Measurements from ENCODE around the gene RHCG. TPM values are rescaled to one million over a fixed set of nuclear protein-coding genes. Genes with fewer than 3 reads are reported as not detected.

Gene RHCG
- total RNA-seq, 1 experiment from 2014 or later, result 3.0 TPM

DNA sequence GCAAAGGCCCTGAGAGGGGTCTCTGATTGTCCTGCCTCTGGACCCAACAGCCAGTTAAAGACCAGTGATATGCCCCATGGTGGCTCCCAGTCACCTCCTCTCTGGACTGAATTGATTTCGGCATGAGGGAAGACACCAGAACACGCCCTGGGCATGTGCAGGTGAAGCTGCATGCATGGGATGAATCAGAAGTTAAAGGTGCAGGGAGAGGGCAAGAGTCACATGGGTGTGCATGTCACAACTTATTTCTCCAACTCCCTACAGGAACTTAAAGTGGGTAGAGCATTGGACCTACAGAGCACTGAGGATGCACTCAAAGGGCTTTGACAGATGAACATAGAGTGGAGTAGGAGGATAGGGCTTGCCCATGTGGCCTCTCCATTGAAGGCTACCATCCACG, 16.9 kb upstream of the RHCG start:
- ChIA-PET CTCF (interaction anchor here (0.5 kb wide), 1 partner anchor 16 kb away, joined by 10 read pairs; no protein-coding TSS in a partner anchor), POLR2A (no interaction called here)
- H3K4me1 ChIP-seq (ENCODE audit: control insufficient read depth, insufficient read depth, low read length), result no peaks in the 10 kb centered on the region
- H3K4me3 ChIP-seq (ENCODE audit: low read depth in 2 of 2, low read length in 2 of 2), result no peak overlapping the region
- in situ Hi-C loops (cut with HindIII; ENCODE audit: low pct_unique_long_range_greater_than_20kb, low sequenced_read_pairs), result no loop called here
- TF ChIP-seq, protein P1, sequence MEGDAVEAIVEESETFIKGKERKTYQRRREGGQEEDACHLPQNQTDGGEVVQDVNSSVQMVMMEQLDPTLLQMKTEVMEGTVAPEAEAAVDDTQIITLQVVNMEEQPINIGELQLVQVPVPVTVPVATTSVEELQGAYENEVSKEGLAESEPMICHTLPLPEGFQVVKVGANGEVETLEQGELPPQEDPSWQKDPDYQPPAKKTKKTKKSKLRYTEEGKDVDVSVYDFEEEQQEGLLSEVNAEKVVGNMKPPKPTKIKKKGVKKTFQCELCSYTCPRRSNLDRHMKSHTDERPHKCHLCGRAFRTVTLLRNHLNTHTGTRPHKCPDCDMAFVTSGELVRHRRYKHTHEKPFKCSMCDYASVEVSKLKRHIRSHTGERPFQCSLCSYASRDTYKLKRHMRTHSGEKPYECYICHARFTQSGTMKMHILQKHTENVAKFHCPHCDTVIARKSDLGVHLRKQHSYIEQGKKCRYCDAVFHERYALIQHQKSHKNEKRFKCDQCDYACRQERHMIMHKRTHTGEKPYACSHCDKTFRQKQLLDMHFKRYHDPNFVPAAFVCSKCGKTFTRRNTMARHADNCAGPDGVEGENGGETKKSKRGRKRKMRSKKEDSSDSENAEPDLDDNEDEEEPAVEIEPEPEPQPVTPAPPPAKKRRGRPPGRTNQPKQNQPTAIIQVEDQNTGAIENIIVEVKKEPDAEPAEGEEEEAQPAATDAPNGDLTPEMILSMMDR (IDR thresholded peaks at IDR 0.05), result no peak
- TF ChIP-seq SIN3A (IDR thresholded peaks at IDR 0.05; ENCODE audit: borderline replicate concordance, insufficient read depth, low read depth, low read length), result no peak
- TF ChIP-seq, protein P2, sequence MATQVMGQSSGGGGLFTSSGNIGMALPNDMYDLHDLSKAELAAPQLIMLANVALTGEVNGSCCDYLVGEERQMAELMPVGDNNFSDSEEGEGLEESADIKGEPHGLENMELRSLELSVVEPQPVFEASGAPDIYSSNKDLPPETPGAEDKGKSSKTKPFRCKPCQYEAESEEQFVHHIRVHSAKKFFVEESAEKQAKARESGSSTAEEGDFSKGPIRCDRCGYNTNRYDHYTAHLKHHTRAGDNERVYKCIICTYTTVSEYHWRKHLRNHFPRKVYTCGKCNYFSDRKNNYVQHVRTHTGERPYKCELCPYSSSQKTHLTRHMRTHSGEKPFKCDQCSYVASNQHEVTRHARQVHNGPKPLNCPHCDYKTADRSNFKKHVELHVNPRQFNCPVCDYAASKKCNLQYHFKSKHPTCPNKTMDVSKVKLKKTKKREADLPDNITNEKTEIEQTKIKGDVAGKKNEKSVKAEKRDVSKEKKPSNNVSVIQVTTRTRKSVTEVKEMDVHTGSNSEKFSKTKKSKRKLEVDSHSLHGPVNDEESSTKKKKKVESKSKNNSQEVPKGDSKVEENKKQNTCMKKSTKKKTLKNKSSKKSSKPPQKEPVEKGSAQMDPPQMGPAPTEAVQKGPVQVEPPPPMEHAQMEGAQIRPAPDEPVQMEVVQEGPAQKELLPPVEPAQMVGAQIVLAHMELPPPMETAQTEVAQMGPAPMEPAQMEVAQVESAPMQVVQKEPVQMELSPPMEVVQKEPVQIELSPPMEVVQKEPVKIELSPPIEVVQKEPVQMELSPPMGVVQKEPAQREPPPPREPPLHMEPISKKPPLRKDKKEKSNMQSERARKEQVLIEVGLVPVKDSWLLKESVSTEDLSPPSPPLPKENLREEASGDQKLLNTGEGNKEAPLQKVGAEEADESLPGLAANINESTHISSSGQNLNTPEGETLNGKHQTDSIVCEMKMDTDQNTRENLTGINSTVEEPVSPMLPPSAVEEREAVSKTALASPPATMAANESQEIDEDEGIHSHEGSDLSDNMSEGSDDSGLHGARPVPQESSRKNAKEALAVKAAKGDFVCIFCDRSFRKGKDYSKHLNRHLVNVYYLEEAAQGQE (IDR thresholded peaks at IDR 0.05; ENCODE audit: insufficient read depth in 1 of 2, low read depth in 2 of 2, low read length in 1 of 2), result no peak
- no peak for TF ChIP-seq POLR2AphosphoS5 (IDR thresholded peaks at IDR 0.05; ENCODE audit: low read depth, low read length)
- TF ChIP-seq TCF7L2 (IDR thresholded peaks at IDR 0.05; ENCODE audit: low read depth, low read length), result no peak
- H3K36me3 ChIP-seq (ENCODE audit: control insufficient read depth, insufficient read depth, low read length), result no peaks in the 10 kb centered on the region; the same call in 1 of the 2 replicates
- H3K27ac ChIP-seq (ENCODE audit: low read length), result no peak overlapping the region
- ATAC-seq (no peak), DNase-seq (ENCODE audit: low read depth, low spot score) (no peak)
- BruUV-seq (replicated peaks), result no TSS peak
- H3K9me3 ChIP-seq (ENCODE audit: control insufficient read depth, insufficient read depth, low read depth, low read length), result no peaks in the 10 kb centered on the region
- intact Hi-C loops (cut with micrococcal nuclease; ENCODE audit: unreplicated experiment), result no loop called here
- no peaks in the 10 kb centered on the region for H3K27me3 ChIP-seq (ENCODE audit: control insufficient read depth, insufficient read depth, low read length)

DNA sequence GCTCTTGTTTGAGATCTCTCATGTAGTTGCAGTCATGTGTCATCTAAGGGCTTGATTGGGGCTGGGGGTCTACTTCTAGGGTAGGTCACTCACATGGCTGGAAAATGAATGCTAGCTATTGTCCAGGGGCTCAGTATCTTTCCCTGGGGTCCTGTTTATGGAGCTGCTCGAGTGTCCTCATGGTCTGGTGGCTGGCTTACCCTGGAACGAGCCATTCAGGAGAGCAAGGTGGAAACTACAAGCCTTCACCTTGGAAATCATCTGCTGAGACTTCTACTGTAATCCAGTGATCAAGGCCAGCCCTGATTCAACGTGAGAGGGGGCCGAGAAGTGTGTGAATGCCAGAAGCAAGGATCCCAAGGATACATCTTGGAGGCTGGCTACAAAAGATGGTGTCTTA, 16.2 kb upstream of the RHCG start:
- no TSS peak for BruUV-seq (replicated peaks)
- intact Hi-C loops (cut with micrococcal nuclease; ENCODE audit: unreplicated experiment) (no loop called here), in situ Hi-C loops (cut with HindIII; ENCODE audit: low pct_unique_long_range_greater_than_20kb, low sequenced_read_pairs) (no loop called here)
- Histone ChIP-seq H3K4me1 (ENCODE audit: control insufficient read depth, insufficient read depth, low read length) (no peaks in the 10 kb centered on the region), H3K27me3 (ENCODE audit: control insufficient read depth, insufficient read depth, low read length) (no peaks in the 10 kb centered on the region), H3K36me3 (ENCODE audit: control insufficient read depth, insufficient read depth, low read length) (no peaks in the 10 kb centered on the region; the same call in 1 of the 2 replicates), H3K9me3 (ENCODE audit: control insufficient read depth, insufficient read depth, low read depth, low read length) (no peaks in the 10 kb centered on the region), H3K27ac (ENCODE audit: low read length) (no peak overlapping the region), H3K4me3 (ENCODE audit: low read depth in 2 of 2, low read length in 2 of 2) (no peak overlapping the region)
- POLR2A ChIA-PET, result no interaction called here
- no peak for ATAC-seq
- CTCF ChIA-PET, result interaction anchor here (0.5 kb wide), 1 partner anchor 15 kb away, joined by 10 read pairs; no protein-coding TSS in a partner anchor
- DNase-seq (ENCODE audit: low read depth, low spot score), result no peak
- TF ChIP-seq, protein P2 (IDR thresholded peaks at IDR 0.05; ENCODE audit: insufficient read depth in 1 of 2, low read depth in 2 of 2, low read length in 1 of 2), result no peak
